GM12801 (cell line): ENCODE data around the gene GCNT2.

Experiments
- TF ChIP-seq, protein P1 (sequence below): IDR thresholded peaks from one replicate; pipeline ENCODE4 v1.5.1; 2011; ENCODE audit warnings: control low read depth; ENCODE audit not compliant: insufficient read length; ENCODE audit errors: extremely low read depth

GCNT2 gene

DNA sequence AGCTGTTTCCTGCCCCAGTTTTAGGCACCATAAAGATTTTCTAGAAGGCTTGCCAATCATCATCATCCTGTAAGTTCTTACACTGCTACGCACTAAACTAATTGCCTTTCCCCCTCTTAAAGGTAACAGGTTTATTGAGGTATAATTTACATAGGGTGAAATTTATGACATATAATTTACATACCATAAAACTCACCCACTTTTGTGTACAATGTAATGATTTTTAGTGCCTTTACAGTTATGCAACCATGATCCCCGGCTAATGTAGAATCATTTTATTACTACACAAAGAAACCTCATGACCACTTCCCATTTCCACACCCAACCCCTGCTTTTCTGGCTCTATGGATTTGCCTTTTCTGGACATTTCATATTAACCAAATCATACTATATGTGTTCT is 21.1 kb downstream of the GCNT2 start:
- TF ChIP-seq, protein P1, sequence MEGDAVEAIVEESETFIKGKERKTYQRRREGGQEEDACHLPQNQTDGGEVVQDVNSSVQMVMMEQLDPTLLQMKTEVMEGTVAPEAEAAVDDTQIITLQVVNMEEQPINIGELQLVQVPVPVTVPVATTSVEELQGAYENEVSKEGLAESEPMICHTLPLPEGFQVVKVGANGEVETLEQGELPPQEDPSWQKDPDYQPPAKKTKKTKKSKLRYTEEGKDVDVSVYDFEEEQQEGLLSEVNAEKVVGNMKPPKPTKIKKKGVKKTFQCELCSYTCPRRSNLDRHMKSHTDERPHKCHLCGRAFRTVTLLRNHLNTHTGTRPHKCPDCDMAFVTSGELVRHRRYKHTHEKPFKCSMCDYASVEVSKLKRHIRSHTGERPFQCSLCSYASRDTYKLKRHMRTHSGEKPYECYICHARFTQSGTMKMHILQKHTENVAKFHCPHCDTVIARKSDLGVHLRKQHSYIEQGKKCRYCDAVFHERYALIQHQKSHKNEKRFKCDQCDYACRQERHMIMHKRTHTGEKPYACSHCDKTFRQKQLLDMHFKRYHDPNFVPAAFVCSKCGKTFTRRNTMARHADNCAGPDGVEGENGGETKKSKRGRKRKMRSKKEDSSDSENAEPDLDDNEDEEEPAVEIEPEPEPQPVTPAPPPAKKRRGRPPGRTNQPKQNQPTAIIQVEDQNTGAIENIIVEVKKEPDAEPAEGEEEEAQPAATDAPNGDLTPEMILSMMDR, result no peak

DNA sequence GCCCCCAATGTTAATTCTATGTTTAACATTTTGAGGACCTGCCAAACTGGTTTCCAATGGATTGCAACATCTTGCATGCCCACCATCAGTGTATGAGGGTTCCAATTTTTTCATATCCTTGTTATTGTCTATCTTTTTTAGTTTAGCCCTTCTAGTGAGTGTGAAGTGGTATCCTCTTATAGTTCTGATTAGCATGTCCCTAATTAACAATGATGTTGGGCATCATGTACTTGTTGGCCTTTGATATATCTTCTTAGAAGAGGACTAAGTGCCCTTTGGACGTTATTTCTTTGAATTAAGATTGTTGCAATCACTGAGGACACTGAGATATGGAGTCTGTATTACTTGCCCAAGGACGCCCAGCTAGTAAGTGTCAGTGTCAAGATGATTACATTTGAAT is 22.3 kb downstream of the GCNT2 start:
- TF ChIP-seq, protein P1, result no peak

DNA sequence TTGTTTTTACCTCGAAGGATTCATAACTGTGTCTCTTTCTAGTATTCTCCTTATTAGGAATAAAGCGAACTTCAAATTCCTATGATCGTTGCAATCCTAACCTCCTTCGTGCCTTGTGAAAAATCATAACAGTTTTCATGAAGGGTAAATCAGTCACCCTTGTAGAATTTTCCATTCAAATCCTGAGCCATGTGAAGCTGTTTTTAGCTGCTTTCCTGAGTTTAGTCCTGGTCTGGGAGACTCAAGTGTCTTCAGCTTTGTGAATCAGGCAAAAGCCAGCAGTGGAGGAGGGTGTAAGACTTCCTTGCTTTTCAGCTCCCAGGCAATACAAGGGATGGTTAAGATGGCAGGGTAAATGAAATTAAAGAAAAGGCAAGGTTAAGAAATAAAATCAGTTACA is 24.3 kb downstream of the GCNT2 start:
- TF ChIP-seq, protein P1, result no peak

GRCh38 chr6:10547809-10548208 is 26.7 kb downstream of the GCNT2 start:
- TF ChIP-seq, protein P1, result no peak

GRCh38 chr6:10550764-10551163 is 29.6 kb downstream of the GCNT2 start:
- TF ChIP-seq, protein P1, result no peak

DNA sequence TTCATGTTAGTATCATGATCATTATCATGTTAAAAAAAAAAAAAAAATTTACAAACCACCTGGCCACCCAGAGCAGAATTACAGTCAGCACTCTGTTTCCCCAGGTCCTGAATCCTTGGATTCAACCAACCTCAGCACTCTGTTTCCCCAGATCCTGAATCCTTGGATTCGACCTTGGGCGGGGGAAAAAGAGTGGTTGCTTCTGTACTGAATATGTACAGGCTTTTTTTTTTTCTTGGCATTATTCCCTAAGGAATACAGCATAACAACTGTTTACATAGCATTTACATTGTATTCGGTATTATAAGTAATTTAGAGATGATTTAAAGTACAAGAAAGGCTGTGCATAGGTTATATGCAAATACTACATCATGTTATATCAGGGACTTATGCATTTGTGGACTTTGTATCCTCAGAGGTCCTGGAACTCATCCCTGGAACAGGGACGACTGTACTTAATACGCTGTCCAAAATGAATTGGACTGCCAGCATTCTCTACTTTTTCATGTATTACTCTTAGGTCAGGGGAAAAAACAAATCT is 31.2 kb downstream of the GCNT2 start:
- TF ChIP-seq, protein P1, result no peak

DNA sequence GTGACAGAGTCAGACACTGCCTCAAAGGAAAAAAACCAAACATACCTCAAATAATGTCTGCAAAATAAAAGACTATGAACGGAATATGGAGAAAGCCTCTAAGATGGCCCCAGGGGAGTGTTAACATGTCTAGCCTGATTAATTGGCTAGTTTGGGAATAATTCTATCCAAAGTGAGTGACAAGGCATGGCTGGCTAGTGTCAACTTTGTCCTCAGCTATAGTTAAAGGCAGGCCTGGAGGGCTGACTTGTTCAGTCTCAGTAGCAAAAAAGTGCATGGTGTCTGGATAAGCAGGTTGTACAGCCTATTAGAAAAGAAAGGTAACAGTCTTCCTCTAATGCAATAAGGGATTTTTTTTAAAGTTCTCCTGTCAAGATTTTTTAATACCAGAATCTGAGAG is 32.7 kb downstream of the GCNT2 start:
- TF ChIP-seq, protein P1, result no peak
